ENCODE data around the gene TFF3.

- TF ChIP-seq ZNF589 (CRISPR knock-in tag; conservative IDR thresholded peaks at IDR 0.05), result no peak
- TF ChIP-seq ZNF549 (CRISPR knock-in tag; IDR thresholded peaks at IDR 0.05), result no peak
- no peak for TF ChIP-seq PRPF4 (IDR thresholded peaks at IDR 0.05; ENCODE audit: low read depth, low read length, poor library complexity, severe bottlenecking)
- no peak for TF ChIP-seq SRSF1 (optimal IDR thresholded peaks at IDR 0.05; ENCODE audit: low read depth, low read length)
- TF ChIP-seq SIN3B (IDR thresholded peaks at IDR 0.05; ENCODE audit: low read length), result no peak
- no peak for TF ChIP-seq REL (CRISPR knock-in tag; conservative IDR thresholded peaks at IDR 0.05)
- no peak for TF ChIP-seq SMC3 (IDR thresholded peaks at IDR 0.05; ENCODE audit: low read length)
- TF ChIP-seq JUN (CRISPR knock-in tag; IDR thresholded peaks at IDR 0.05), result no peak
- TF ChIP-seq PREB (CRISPR knock-in tag; IDR thresholded peaks at IDR 0.05), result no peak
- TF ChIP-seq CTCF (CRISPR knock-in tag; IDR thresholded peaks at IDR 0.05), result no peak
- no peak for TF ChIP-seq ZKSCAN1 (IDR thresholded peaks at IDR 0.05; ENCODE audit: low read length)
- TF ChIP-seq EP300 (IDR thresholded peaks at IDR 0.05; ENCODE audit: low read depth in 2 of 2, low read length in 2 of 2), result no peak
- TF ChIP-seq EP300 (CRISPR knock-in tag; IDR thresholded peaks at IDR 0.05; ENCODE audit: borderline replicate concordance), result no peak
- no peak for TF ChIP-seq ZFP41 (CRISPR knock-in tag; IDR thresholded peaks at IDR 0.05; ENCODE audit: borderline replicate concordance)
- no peak for TF ChIP-seq ZNF205 (CRISPR knock-in tag; IDR thresholded peaks at IDR 0.05)
Observed at GRCh38 chr21:42344631-42345030, 29.4 kb upstream of the TFF3 start.
